HG03439 (cell line): ENCODE results near the gene MTMR6.
"Not testable (repeated sequence)": the region's sequence is repeated elsewhere in the genome, so short reads cannot be mapped to it uniquely, and the experiment has no call there.

Experiments
- ATAC-seq: cut with Tn5 transposase; IDR thresholded peaks from one replicate; pipeline ENCODE4 v1.9.1; 2021; ENCODE audit warnings: mild to moderate bottlenecking, moderate library complexity; ENCODE audit not compliant: unreplicated experiment

Gene MTMR6

DNA sequence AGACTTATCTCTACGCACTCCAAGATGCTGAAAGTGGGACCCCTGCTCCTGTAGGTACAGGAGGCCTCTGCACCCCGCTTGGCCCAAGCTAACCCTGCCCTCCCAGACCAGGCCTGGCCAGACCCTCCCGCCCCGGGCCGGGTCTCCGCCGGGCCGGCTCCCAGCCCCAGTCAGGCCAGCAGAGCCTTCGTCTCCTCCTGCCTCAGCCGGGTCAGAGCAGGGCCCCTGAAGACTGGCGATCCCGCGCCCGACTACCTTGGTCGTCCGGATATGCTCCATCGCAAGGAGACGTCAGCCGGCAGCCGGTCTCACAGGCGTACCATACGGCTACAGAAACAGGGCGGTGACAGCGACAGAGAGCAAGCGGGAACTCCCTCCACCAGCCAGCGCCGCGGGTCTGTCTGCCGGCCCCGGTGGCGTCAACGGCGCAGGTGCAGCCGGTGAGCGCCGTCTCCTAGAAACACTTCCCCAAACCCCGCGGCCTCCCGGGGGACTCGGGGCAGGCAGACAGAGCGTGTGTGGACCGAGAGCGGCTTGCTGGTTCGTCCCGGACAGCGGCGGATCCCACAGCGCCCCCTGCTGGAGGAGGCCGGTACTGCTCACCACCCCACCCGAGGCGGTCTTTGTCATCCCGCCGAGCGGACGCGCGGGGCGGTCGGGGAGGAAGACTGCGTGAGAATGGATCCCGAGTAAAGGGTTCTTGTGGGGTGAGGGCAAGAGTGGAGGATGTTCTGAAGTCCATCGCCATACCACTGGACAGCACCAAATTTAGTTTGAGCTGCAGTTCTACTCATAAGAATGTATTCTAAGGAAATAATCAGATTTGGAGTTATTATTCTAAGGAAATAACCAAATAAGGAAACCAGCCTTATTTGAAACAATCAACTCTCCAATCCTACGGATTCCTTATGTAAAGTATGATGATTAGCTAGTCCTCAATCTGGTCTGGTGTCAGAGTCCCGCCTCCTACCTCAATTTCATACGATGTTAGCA, at the start of gene MTMR6:
Gene MTMR6, minus strand, starts transcription at position 520 of the 993 bp plus-strand sequence. Its CDS starts 241 bp downstream, at position 279.
- peak; percentile 98 for ATAC-seq

DNA sequence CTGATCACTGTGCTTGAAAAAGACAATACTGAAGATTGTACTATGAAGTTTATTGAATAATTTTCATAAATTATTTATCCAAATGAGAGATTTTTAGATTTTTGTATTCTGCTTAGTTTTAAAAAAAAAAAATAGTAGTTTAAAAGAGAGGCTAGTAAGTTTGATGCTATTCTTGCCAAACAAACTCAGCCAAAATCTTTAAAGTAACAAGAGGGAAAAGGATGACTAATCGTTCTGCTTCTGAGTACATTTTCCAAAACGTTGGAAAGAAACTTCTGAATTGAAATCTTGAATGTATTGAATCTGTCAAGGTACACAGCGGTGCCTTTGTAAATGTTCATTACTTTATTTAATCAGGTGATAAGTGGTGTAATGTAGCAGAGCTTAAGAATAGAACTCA, 48.6 kb upstream of the MTMR6 start:
- ATAC-seq: no peak

DNA sequence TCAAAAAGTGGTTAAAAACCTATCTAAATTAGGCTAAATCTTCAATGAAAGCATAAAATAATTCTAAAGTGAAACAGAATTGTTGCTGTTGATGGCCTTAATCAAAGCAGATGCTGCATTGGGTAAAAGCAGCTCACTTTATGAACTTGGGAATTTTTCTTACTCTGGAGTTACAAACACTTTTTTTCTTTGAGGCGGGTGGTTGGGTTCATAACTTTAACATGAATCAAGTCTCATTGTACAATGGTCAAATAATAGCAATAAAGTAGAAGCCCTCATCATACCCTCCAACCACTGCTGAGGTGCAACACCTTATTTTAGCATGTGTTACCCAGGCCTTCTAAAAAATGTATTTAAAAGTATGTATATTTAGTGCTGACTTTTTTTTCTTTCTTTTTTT, 43.3 kb upstream of the MTMR6 start:
- ATAC-seq: no peak

GRCh38 chr13:25329706-25330105, 42.4 kb upstream of the MTMR6 start:
- no peak for ATAC-seq

DNA sequence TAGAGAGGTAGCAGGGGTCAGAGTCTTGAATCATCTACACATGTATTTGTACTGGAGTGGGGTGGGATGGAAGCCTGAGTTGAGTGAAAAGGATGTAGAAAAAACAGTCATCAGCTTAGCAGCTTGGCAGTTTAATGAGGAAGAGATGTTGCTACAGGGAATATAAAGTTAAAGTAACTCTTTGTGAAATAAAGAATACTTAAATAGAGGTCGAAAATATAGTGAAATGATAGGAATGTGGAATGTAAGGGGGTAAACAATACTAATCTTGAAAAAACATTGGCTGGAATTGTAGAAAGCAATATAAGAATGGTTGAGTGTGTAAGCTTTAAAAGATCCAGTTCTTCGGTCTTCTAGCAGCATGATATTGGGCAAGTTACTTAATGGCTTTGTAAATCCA, 36.8 kb upstream of the MTMR6 start:
- ATAC-seq: no peak

GRCh38 chr13:25319771-25320170, 32.5 kb upstream of the MTMR6 start:
- no peak for ATAC-seq

DNA sequence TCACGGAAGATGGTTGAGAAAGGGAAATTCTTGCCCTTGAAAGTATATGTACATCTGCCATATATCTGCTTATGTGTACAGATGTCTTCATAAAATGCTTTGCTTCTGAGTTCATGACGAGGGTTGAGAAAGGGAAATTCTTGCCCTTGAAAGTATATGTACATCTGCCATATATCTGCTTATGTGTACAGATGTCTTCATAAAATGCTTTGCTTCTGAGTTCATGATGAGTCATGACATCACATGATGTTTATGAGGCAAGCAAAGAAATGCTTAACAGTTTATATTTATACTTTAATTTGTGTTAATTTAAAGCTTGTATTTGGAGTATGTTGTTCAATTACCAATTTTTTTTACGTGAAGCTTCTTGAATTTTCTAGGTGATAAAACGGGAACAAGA, 31.7 kb upstream of the MTMR6 start:
- ATAC-seq: not testable (repeated sequence)

GRCh38 chr13:25310891-25311290, 23.6 kb upstream of the MTMR6 start:
- no peak for ATAC-seq

GRCh38 chr13:25306671-25307464, 19.6 kb upstream of the MTMR6 start:
- no peak for ATAC-seq

- ATAC-seq: no peak
These were observed 14.8 kb upstream of the MTMR6 start for GRCh38 chr13:25302121-25302520.

DNA sequence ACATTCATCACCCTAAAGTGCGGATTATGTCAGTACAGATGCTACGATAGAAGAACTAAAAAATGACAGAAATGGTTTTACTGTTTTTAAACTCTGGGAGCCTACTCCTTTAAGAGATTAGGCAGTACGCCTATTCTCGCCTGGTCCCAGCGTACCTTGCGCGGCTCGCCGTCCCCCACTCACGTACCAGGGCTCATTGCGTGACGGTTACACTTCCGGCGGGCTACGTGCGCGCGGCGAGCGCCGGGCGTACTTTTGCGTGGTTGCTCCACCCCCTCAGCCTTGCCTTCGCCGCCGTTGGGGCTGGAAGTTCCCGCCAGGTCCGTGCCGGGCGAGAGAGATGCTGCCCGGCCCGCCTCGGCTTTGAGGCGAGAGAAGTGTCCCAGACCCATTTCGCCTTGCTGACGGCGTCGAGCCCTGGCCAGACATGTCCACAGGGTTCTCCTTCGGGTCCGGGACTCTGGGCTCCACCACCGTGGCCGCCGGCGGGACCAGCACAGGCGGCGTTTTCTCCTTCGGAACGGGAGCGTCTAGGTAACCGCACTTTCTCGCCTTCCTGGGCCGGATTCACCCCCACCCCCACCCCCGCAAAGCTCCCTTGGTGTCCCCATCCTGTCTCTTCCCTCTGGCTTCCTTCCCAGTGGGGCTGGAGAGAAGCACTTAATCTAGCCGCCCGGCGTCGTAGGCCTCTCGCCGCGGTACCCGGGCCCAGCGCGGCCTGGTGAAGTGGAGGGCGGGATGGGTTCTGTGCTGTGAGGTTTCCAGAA, 14.2 kb upstream of the MTMR6 start, which contains the start of gene NUP58:
Gene NUP58, plus strand, starts transcription at position 279 of the 767 bp plus-strand sequence. Its CDS starts 149 bp downstream, at position 428.
- ATAC-seq: peak; percentile 98

DNA sequence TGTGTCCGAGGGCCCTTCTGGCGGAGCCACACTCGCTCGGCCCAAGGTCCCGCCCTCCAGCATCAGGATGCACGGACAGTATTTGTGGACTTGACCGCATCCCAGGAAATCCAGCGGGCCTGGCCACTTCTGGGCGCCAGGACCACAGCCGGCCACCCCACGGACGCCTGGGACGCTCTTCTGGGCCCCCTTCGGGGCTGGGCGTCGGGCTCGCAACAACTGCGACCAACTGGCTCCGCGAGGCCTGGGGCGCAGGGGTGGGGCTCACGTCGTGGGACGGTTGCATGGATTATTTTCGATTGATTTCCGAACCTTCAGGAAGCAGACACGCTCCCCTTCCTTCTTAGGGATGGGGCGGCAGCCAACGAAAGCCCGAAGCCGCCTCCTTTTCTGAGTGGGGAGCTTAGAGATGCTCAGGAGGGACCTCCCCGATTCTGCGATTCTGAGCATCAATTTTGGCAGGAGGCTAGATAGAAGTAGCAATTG, 13.6 kb upstream of the MTMR6 start:
- peak; percentile 31 for ATAC-seq

- no peak for ATAC-seq
These were observed 8.4 kb upstream of the MTMR6 start for GRCh38 chr13:25295701-25296100.

DNA sequence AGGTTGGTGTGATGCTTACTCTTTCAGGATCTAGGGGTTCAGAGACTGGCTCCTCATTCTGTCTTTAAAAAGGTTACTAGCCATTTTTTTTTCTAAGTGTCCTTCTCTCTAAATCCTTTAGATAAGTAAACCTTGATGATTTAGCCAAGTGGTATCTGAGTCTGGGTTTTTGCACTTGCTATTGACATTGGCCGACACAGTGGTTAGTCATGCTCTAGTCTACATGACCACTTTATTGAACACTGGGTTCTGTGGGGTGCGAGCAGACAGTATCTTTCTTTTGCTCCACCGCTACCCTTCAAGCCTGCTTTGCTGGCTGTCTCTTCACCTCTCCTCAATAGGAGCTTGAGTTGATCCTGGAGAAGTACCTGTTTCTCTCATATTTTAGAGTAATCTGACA, 7.9 kb upstream of the MTMR6 start:
- ATAC-seq: no peak

DNA sequence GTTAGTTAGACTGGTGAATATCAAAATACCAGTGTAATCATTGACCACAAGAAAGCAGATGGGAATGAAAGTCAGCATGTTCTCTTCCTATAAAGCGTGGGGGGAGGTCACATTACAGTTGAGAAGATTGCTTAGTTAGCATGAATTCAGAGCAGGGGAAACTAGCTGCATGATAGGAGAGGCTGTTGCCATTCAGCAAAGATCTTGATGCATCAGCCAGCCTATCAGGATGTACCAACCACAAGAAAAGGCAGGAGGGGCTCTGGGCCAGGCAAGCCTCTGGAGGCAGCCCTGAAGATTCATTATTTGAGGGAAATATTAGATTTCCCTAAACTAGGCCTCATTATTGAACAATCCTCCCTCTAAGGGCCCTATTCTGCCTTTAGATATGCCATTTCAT, 5.0 kb upstream of the MTMR6 start:
- no peak for ATAC-seq

GRCh38 chr13:25291691-25292090, 4.4 kb upstream of the MTMR6 start:
- ATAC-seq: no peak

GRCh38 chr13:25288966-25289365, 1.7 kb upstream of the MTMR6 start:
- ATAC-seq: no peak

DNA sequence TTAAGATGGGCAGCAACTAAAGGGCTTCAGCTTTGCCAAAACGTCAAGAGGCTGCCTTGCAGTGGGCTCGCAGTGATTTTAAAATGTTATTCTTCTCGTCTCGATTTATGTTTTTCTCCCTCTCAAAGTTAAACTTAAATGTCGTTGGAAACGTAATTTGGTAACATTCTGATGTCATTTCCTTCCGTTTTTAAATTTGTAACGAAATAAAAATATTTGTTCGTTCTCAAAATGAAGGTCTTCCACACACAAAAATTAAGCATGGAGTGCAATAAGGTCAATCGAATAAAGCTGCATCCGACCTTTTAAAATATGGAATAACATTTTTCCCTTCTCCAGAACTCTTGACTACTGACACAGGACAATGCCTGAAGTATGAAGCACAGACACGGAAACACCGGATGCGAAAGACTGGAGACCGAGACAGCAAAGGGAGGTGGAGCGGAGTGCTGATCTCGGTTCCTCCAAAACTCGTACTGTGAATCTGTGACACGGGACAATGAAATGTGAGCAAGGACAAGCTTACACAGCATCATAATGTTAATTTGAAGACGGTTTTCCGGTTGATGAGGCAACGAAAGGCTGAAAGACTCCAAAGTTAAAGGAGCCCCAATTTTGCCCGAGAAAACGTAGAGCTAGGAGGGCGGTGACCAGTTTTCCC, 850 bp downstream of the MTMR6 start:
- ATAC-seq: no peak

DNA sequence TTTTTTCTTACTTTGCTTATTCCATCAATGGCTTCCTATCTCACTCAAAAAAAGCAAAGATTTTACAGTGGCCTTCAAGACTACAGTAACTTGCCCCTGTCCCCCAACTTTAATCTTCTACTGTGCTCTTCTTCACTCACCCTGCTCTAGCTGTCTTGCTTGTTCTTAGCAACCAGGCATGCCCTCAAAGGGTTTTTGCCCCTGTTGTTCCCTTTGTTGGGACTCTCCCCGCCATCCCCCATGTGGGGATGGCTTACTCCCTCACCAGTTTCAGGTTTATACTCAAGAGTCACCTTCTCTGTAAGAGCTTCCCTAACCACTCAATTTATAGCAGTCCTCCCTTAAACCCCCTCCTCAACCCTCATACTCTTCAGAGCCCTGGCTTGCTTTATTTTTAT, 5.4 kb downstream of the MTMR6 start:
- no peak for ATAC-seq
